KG1 (cell line): Measurements from ENCODE around the gene BCL2.

Experiments used
- DNase-seq: peaks from one replicate; lab custom pipeline; 2025; lab: John Stamatoyannopoulos, UW

Gene BCL2

GRCh38 chr18:63140038-63140450, 179.5 kb downstream of the BCL2 start:
- DNase-seq = no peak

DNA sequence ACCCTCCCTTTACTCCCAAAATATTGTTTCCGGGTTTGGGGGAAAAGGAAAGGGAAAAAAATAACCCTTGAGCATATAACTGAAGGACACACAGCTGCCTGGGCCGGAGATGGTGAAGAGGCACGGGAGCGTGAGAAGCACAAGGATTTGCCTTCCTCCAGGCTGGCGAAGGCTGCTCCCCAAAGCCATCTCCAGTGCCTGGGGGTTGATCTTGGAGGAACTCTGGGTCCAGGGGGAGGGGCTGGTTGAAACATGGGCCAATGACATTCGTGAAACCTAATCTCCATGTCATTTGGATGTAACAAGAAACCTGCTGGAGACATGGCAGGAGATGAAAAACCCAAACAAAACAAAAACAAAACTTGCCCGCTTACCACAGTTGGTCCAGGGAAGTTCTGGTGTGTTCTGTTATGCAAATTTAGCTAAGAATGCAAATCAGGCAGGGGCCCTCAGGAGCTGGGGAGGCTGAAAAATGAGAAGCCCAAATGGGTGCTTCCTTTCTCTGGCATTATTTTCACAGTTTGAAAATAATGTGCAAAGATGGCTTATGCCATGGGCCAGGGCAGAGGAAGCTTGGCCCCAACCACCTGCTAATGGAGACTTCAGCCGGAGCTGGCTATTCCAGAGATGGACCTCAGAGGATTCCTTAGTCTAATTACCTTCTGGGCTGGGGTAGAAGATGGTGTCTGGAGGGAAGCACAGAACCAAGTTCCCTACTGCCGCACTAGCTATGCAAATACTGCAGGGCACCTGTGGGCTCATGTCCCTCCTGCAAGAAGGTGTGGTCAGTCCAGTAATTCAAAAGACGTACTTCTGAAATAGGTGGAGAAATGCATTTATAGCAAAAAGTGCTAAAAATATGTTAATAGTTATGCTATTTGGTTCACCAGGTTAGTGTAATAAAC, 180.9 kb downstream of the BCL2 start:
- DNase-seq = no peak

DNA sequence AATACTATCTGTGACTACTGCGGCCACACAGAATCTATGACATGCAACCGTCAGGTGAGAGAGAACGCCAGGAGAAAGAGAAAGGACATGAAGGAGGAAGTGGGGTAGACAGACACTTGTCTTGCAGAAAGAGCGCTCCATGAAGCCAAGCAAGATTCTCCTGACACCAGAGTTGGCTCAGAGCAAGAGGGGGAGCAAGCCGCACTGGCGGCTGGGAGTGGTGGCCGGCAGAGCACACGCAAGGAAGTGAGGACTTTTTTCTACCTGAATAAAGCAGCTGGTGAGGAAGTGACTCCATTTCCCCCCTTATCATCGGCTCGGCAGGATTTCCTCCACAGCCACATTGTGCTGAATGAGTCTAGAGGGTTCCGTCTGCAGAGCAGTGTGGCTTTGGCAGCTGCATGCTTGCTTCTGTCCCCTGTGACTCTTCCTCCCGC, 181.6 kb downstream of the BCL2 start:
- peak; percentile 78 for DNase-seq

- no peak for DNase-seq
These were observed 184.5 kb downstream of the BCL2 start for GRCh38 chr18:63135101-63135500.

DNA sequence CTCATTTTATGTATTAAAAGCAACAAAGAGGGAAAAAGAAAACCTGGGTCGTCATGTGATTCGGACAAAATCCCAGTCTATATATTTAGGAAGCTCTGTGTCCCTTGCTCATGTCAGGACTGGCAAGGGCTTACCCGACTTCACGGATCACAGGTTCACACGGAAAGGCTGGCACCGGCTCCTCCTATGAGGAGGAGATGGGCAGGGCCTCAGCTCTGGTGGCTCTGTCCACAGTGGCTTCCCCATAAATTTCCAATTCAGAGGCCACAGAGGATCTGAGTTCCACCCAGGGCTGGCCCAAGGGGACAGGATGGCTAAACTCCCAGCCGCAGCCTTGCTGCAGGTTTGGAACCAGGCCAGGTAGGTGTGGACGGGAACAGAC, 186.8 kb downstream of the BCL2 start:
- DNase-seq = no peak

DNA sequence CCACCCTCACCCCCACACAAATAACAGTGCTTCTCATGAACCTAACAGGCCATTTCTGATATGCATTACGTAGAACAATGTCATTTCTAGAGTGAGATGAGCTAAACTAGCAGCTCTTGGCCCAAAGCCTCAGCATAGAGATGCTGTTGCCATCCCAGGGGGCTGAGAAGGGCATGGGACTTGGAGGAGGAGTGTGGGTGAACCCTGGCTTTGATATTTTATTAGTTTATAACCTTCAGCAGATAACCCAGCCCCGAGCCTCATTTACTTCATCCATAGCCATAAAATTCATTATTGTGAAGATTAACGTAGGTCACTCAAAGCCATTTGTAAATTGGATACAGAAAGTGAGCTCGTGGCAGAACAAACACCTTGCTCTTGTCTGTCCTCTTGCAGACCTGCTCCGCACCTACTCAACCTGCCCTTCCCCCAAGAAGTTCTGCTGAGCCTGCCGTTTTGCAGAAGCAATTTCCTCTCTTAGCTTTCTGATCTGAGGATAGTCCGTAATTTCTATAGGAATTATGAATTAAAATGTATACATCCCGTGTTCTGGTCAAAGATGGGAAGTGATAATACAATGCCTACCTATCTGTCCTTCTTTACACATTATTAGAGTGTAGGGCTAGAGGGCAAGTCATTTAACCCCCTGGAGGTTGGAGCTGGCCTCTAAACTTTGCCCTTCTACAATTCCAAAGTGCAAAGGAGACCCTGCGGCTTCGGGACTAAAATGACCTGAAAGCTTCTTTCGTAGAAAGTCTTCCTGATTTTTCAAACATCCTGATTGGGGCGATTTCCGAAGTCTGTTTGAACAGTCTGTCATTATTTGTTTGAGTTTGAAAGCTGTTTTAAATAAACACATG, 187.4 kb downstream of the BCL2 start:
- DNase-seq = no peak

GRCh38 chr18:63131106-63131958, 188.2 kb downstream of the BCL2 start:
- DNase-seq = peak; percentile 35

- DNase-seq = no peak
These were observed 189.4 kb downstream of the BCL2 start for GRCh38 chr18:63130176-63130575.

- no peak for DNase-seq
These were observed 191.2 kb downstream of the BCL2 start for GRCh38 chr18:63128237-63128974.

DNA sequence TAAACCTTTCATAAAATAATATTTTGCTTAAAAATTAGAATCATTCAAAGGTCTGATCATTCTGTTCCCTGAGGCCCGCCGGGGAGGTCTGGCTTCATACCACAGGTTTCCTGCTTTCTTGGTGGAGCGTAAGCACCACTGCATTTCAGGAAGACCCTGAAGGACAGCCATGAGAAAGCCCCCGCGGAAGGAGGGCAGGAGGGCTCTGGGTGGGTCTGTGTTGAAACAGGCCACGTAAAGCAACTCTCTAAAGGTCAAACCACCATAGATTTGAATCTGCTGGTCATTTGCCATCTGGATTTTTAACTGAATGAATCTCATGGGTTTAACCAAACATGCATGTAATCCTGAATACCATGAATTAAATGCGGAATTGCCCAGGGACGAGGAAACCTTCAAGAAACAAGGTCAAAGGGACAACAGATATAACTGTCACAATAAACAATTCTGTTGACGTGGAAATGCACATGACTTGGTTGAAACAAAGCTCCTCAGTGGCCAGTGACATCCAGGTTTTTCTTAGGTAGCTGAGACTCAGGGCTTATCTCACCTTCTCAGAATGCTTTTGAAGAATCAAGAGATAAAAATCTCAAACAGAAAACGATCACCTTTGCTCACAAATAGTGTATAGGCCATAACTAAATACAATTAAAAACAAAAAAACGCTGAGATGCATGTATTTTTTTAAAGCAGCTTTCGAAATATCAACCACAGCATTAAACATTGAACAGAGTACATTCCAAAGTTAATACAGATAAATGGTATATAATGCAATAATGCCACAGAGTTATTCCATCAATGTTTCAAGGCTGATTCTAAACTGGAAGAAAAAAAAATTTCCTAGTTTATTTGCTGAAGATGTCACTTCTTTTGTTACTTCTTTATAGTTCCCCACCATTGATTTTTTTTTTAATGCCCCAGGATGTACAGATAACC, 193.2 kb downstream of the BCL2 start:
- no peak for DNase-seq

GRCh38 chr18:63120620-63121019, 198.9 kb downstream of the BCL2 start:
- no peak for DNase-seq

GRCh38 chr18:63119647-63120046, 199.9 kb downstream of the BCL2 start:
- no peak for DNase-seq

DNA sequence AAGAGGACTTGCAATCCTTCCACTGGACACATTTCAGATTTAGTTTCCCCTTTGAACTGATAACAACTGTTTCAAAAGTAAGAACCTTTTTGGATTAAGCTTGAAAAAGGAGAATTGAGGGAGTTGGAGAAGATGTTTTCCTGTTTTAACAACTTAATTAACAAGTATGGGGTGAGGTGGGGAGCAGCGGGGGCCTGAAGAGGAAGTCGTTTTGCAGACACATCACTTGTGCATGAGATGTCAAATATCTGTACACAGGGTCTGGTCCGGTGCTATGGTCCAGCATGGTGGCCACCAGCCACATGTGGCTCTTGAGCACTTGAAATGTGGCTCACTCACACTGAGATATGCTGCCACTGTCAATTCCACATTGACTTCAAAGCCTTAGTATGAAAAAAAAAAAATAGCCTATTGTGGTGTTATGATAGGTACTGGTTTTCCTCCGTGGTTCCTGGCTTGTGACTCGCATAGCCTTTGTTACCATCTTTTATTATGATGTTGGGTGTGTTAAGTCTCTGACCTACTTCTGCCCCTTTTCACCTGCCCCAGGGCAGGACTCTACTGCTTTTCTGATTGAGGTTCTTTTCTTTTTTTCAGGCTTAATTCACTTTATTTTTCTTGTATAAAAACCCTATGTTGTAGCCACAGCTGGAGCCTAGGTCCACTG, 205.5 kb downstream of the BCL2 start:
- peak; percentile 56 for DNase-seq

DNA sequence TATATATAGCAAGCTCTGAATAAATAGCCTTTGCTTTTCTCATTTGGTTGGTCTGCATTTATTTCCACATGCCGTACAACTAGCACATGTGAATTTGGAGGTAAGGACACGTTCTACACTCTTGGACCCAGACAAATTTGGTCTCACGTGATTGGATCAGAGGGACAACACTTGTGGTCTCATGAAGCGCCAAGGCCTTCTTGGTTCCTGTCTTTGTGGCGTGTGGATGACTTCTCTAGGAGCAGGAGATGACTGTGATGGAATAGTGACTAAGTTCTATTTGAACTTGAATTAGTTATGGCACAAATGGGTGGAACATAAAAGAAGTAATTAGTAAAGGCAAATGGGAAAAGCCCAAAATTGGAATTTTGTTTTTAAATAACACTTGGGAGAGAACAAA, 206.9 kb downstream of the BCL2 start:
- DNase-seq = no peak

DNA sequence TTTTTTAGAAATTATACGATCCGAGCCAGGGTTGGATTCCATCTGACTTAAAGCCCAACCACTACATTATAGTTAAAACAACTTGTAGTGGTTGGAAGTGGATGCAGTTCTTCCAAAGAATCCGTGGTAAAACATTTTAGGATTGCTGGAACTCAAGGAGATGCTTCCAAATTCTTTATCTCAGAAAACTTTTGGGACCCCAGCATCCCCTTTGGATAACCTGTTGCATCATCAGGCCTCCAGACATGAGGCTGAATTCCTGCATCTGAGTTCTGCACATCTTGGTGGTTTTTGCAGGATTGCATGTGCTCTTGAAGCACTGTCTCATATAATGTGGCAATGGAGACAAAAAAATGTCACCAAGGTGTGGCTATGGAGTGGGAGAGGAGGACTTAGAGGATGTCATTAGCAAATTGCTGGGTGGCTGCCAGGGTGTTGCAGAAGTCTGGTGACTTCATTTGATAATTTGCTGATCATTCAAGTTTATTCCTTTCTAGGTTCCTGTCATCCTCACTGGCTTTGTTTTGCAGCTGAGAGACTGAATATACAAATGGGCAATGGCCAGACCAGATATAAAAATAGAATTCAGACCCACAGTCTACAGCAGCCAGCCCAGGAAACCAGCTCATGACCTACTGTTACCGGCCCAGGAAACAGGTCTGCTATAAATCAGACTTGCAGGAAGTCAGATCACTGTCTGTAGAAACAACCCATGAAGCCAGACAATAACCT, 207.7 kb downstream of the BCL2 start:
- peak; percentile 63 for DNase-seq

GRCh38 chr18:63109802-63110201, 209.8 kb downstream of the BCL2 start:
- DNase-seq = no peak

DNA sequence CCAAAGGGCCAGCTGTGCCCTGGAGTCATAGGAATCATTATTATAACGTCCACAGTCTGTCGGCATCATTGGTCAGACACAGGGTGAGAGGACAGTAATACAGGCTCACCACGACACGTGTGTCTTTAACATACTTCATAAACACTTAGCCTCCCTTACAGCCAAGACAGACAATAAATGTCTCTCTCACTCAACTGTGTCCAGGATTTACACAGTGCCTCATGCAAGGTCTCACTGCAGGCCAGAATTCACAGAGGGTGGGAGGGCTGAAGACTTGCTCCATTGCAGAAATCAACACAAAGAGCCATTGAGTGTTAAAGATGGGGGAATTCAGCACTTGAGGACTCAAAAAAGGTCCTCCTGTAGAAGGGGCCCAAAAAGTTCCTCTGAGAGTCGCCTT, 210.5 kb downstream of the BCL2 start:
- no peak for DNase-seq

DNA sequence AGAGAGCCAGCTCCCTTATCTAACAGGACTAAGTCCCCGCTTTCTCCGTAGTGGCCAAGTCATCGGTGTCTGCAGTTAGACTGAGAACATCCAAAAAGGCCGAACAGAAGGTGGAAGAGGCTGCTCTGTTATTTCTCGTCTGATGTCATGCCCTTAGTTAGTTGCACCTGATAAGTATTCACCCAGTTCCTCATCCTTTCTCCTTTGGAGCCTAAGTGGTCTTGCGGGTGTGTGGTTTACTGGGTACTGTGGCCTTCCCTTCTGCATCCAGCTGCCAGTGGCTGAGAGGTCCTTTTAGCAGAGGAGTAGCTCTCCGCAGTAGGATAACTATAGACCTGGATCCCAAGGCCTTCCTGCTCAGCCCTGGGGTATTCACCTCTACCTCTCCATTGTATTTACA, 211.6 kb downstream of the BCL2 start:
- DNase-seq = no peak
